ENCODE data around the gene TMEM208.

Gene TMEM208

DNA sequence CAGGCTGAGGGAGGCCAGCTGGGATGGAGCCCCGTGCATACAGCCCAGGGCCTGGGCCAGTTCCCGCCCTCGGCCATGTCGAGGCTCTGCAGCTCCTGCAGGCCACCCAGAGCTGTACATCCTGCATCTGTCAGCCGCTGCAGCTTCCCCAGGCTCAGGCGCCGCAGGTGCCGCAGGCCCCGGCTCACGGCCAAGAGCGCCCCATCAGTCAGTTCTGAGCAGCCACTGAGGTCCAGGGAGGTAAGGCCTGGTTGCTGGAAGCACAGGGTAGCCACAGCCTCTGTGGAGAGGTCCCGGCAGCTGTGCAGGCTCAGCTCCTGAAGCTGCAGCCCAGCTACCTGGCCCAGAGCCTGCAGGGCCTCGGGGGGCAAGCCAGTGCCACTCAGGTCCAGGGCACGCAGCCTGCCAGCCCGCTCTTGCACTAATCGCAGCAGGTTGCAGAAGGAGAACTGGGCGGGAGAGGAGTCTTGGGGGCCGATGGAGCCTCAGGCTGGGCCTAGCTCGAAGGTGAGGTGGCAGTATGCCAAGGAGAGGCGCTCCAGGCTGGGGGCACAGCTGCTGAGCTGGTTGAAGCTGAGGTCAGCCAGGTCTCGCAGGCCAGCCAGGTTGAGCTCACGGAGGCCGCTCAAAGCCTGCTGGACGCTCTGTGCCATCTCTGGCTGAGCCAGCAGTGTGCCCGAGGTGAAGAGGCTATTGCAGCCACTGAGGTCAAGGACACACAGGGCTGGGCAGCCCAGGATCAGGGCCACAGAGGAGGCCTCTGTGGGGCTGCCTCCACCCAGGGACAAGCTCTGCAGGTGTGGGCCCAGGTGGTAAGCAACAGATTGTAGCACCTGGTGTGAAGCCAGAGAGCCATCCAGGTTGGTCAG lies 16.6 kb upstream of the TMEM208 start:
- no peak for DNase-seq

DNA sequence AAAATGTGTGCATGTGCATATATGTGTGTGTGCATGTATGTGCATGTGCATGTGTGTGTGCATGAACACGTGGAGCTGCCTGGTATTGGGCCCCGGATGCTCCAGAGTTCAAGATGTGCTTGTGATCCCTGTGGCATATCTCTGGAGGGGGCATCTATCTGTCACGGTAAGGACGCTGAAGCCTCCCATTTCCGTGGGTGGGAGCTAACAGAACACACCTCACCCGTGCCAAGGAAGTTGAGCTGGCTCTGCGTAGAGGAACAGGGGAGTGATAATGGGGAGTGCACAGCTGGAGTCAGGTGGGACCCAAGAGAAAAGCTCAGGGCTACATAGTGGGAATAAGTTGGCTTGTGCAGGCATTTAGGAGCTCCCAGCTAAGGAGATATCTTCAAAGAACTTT lies 15.3 kb upstream of the TMEM208 start:
- no peak for DNase-seq

DNA sequence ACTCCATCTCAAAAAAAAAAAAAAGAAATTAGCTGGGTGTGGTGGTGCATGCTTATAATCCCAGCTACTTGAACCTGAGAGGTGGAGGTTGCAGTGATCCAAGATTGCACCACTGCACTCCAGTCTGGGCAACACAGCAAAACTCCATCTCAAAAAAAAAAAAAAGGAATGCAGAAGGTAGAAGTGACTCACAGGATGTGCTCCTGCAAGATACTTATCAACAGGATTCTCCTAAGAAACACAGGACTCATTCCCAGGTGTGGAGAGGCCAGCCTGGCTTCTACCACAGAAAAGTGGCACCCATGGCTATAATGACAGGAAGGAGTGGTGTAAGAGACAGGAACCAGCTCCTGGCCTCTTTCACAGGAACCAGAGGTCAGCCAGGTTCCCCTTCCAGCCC lies 14.2 kb upstream of the TMEM208 start:
- no peak for DNase-seq

DNA sequence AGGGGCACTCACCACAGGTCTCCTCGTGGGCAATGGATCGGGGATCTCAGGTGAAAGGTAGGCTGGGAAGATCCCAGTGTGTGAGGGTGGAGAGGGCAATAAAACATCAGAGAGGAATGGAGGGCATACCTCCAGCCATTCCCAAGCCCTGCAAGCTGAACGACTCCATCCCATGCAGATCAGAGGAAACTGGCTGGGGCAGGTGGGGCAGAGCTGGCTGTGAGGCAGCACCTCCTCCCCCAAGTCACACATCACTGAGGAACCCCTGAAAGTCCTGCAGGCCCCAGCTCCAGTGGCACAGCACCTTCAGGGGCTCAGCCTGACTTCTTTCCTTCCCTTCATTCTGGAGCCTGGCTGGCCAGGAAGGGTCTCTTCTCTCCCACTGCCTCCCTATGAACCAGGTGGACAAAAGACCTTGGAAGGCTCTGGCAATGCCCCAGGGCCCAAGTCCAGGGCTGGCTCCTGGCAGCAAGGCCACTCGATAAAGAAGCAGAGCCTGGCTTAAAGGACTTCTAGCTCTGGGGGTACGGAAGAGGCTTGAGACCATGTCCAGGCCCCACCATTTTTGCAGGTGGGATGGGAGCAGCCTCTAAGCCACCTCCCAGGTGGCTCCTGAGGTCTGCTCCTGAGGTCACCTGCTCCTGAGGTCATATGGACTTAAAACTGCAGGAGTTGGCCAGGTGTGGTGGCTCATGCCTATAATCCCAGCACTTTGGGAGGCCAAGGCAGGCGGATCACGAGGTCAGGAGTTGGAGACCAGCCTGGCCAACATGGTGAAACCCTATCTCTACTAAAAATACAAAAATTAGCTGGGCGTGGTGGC lies 13.5 kb upstream of the TMEM208 start:
- no peak for DNase-seq

DNA sequence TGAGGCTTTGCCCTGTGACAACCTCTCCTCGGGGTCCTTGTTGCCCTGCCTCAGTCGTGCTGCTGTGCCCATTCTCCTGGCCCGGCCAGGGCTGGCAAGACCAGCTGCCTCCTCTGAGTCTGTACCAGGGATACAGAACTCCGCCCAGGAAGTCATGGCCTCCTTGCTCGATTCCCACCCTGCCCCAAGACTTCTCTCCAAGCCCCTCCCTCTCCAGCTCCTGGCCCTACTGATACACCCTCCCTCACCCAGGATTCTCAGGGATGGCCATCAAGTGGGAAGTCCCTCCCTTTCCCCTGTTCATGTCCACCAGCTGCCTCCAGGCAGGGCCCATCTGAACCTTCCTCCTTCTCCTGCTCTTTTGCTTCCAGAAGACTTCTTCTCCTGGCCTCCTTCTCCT lies 11.2 kb upstream of the TMEM208 start:
- DNase-seq = no peak

DNA sequence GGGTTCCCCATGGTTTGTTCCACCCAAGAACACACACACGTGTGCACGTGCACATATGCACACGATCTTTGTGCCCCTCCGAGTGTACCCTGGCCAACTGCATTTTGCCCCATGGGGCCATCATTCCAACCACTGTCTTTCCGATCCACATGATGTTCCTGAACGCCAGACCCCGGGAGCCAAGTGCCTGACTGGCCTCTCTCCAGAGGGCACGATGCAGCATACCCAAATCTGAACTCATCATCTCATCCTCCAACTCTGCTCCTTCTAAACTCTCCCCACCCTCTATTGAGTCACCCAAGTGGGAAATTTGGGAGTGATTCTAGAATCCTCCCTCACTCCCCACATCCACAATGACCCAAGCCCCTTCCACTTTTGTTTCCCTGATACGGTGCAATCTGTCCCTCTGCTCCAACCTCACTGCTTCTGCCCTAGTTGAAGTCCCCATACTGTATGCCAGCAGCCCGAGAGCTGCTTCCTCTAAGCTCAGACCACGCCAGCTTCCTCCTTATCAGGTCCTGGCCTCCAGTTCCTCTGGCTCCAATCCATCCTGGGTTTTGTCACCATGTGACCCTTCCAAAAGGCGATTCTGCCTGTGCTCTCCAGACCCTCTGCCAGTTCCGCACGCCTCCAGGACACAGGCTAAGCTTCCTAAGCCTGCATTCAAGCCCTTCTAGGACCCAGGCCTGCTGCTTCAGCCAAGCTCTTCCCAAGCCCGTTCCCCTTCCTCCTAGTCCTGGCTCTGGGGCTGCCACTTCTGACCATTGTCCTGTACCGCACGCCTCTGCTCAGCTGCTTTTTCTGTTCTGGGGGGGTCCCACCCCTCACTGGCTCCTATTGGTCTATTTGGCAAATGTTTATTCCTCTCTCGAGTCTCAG lies 10.1 kb upstream of the TMEM208 start:
- DNase-seq = no peak

DNA sequence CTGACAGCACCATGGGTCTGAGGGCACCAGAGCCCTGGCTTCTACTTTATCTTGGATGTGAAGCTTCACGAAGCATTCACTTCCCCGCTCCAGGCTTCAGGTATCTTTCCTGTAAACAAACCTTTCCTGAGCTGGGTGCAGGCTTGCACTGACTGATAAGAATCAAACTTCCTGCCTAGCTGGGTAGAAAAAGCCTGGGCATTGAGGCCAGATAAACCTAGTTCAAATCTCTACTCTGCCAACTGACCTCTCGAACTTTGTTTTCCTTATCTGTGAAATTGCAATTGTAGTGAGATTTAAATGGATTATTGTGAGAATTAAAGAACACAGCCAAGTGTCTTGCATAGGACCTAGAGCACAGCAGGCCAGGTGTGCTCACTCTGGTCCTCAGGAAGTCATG lies 2.9 kb upstream of the TMEM208 start:
- no peak for DNase-seq

DNA sequence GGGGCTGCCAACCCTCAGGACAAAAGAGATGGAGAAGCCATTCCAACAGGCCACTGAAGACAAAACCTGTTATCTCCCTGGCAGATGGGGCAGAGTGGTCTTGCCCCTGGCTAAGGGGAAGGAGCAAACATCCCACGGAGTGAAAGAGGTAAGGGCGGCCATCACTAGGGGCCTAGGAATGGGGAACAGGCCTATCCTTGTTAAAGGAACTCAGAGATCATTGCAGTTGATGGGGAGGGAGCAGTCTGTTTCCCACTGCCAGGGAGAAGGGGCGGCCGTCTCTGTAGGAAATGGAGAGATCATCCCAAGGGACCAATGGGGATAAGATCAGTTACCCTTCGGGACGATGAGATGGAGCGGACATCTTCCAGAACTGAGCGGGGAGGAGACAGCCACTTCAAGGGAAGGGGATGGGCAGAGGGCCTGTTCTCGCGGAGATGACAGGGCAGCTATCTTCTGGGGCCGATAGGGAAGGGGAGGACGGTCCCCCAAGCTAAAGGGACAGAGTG lies 581 bp upstream of the TMEM208 start:
- DNase-seq = no peak

DNA sequence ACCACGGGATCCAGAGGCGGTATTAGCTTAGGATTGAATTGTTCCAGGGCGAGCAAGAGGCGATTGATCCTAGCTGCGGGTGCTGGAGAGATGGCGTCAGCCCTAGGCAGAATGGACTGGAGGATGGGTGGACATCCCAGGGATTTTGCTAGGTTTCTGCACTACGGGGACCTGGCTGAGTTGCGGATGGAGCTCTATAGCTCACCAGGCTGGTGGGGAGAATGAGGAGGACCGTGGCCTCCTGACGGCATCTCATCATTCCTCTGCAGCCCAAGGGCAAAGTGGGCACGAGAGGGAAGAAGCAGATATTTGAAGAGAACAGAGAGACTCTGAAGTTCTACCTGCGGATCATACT lies 614 bp downstream of the TMEM208 start:
- DNase-seq = no peak

DNA sequence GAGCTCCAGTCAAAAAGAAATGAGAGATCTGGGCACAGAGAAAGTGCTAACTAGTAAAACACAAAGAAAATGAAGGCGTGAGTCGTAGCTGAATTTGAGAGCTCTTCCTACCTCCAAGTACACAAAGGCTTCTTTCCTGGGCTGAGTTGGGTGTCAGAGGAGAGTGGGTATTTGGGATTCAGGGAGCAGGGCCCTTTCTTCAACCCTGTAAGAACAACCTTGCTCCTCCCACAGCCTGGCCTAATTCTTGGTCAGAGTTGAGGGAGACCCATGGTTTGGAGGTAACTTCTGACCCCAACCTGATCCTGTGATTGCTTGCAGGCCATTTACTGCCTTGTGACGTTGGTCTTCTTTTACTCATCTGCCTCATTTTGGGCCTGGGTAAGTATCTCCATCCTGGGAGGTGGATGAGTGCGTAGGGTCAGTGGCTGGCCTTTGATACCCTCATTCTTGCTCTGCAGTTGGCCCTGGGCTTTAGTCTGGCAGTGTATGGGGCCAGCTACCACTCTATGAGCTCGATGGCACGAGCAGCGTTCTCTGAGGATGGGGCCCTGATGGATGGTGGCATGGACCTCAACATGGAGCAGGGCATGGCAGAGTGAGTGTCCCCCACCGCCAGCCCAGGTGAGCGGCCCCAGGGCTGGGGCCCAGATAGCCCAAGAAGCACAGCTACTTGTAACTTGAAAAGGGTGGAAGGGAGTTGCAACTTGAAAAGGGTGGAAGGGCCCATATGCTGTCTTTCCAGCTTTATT lies 1.3 kb downstream of the TMEM208 start:
- no peak for DNase-seq

DNA sequence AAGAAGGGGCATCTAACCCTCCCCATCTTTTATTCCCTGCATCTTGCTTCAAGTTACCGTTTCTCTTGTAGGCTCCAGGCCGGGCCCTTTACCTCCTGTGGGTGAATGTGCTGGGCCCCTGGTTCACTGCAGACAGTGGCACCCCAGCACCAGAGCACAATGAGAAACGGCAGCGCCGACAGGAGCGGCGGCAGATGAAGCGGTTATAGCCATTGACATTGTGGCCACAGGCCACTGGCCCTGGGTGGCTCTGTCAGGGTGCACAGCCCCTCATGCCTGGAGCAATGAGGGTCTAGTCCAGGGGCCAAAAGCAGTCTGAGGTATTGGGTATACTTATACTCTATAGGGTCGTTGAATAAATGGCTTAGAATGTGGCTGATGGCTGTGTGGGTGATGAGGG lies 2.0 kb downstream of the TMEM208 start:
- no peak for DNase-seq

DNA sequence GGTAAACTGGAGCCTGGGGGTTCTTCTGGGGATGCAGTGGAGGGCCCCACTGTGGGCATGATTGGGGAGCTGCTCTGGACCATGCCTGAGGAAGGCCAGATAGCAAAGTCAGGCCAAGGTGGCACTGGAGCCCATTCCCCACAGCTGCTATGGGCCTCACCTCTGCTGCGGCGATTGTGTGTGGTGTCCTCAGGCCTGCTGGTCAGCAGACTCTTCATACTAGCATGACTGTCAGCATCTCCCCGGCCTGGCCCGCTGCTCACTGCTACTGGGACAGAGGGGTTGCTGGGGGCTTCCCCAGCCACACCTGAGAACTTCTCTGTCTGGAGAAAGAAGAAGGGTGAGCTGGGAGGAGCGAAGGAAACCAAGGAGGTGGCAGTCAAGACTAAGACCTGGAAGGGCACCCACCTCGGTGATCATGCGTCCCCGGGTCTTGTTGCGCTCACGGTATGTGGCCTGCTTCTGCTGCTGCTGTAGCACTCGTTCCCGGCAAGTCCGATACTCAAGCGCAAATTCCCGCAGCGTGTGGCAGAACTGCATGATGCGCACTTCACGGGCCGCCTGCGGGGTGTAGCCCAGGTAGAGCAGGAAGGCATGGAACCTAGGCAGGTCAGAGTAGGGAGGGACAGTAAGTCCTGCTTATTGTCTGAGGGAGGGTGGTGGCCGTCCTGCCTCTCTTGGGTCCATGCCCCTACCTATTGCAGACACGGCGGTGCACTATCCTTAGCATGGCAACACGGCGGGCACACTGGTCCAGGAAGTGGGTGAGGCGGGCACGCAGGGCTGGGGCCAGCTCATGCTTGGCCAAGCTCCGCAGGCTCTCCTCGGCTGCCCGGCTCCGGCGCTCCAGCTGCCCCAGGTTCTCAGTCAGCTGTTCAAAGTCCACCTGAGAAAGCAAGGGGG lies 3.2 kb downstream of the TMEM208 start:
- no peak for DNase-seq

DNA sequence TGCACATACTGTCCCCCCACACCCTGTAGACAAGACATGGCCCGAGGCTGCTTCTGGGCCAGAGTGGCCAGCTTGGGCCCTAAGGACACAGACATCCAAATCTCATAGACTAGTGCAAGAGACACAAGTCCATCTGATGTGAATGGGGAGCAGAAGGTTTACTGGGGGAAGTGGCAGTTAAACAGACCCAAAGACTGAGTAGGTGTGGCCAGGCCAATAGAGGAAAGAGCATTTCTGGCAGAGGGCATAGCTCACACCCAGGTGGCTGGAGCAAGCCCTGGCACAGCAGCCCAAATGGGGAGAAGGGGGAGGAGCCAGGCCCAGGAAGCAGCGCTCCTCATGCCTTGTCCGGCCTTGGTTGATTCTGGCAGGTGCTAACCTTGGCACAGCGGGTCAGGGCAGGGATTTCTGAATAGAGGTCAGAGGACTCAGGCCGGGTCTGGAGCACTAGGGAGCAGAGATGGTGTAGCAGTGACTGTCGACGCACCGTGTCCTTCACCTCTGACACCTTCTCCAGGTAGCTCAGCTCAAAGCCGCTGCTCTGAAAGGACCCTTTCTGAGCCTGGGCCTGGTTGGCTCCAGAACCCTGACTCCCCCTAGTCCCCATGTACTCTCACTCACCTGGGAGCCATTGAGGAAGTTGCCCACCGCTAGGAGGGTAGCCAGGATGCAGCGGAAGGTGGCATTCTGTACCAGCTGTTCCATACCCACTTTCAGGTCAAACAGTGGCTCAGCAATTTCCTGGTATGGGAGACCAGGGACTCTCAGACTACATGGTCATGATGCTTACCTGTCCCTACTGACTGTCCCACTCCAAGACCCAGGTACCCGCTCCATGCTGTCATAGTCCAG lies 4.1 kb downstream of the TMEM208 start:
- DNase-seq = no peak

DNA sequence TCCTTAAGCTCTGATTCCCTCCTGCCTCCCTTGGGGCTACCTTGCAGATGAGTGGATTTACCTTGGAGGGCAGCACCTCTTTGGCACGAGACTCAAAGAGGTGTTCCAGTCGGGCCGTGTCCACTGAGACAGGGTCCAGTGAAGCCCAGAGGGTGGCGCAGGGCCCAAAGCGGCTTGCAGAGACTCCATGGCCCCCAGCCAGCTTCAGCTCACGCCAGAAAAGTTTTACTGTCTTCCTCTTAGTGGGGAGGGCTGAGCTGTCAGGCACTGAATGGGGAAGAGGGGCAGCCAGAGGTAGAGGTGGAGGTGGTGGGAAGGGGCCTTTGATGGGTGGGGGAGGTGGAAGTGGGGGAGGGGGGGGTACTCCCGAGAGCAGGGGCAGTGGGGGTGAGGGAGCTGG lies 6.7 kb downstream of the TMEM208 start:
- no peak for DNase-seq

DNA sequence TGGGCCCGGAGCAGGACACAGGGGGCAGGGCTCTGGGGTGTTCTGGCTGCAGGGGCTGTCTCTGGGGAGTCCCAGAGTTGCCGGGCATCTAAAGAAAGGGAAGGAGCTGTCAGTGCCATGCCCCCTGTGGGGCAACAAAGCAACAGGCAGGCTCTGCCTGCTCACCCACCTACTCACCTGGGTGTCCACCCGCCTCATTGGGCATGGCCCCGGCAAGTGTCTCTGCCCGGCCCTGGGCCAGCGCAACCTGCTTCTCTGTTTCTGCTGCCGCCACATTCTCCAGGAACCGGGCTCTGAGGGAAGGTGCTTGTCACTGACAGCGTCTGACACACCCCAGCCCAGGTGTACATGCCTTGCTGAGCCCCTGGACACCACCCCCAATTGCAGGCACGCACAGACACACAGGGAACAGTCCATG lies 7.3 kb downstream of the TMEM208 start:
- no peak for DNase-seq

DNA sequence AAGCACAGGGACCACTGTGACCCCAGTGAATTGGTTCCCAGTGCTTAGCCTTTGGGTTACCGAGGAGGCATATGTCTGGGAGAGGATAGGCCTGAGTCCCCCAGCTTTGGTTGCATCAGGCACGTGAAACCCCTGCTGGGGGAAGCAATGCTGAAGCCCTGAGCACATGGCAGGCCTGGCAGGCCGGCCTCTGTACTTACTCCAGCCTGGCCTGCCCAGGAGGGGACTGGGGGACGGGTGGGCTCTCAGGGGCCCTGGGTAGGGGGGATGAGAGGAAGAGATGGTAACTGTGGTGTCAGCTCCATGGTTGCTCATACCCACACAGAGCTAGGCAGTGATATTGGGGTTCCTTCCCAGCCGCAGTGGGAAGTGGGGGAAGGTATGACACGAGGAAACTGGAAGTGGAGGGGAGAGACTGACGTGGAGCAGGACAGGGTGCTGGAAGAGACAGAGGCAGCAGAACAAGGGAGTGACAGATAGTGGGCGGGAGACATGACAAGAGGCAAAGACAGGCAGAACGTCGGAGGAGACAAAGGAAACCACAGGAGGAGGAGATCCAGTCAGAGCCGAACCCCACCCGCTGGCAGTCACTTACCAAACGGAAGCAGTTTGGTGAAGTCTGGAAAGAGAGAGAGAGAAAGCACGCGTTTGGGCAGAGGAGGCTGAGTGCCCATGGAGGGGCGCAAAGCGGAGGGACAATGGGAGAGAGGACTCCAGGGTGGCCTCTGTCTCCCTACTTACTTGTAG lies 9.1 kb downstream of the TMEM208 start:
- no peak for DNase-seq

DNA sequence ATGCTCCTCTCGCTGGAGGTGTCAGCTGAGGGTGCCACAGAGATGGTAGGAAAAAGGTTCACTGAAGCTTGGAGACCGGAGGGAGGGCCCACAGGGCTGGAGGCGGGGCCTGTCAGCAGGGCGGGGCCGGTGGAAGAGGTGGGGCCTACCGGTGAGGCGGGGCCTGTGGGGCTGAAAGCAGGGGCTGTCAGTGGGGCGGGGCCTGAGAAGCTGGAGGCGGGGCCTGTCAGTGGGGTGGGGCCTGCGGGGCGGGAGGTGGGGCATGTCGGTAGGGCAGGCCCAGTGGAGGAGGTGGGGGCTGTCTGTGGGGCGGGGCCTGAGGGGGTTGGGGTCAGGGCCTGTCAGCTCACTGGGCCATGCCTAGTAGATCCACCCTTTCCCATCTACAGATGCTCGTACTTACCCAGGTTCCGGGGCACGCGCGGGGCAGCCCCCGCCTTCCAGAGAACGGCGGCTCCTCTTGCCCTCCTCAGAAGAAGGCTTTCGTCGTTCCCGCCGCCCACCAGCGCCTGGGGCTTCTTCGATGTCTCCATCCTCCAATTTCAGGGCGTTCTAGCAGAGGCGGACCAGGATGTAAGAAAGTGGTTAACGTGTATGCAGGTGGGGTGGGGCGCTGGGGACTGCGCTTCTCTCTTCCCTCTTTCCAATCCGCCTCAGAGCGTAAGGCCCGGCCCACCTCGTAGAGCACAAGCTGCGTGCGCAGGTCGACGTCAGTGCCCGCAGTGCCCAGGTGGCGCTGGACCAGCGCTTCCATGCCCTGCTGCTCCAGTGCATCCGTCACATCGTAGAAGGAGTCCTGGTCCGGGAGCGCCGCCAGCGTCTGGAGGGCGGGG lies 9.8 kb downstream of the TMEM208 start:
- DNase-seq = no peak
